ENCODE measurements around the gene PARG.
"Not testable (repeated sequence)": the region's sequence is repeated elsewhere in the genome, so short reads cannot be mapped to it uniquely, and the experiment has no call there.

PARG gene

GRCh38 chr10:49941447-49942338 is at the start of gene PARG, which contains the start of gene TIMM23B:
Gene PARG (minus strand): TSS chr10:49942027. CDS start chr10:49941725, 302 bp downstream.
Gene TIMM23B (plus strand): TSS chr10:49942053. CDS start chr10:49942195, 142 bp downstream.
- peak; percentile 83 for DNase-seq

DNA sequence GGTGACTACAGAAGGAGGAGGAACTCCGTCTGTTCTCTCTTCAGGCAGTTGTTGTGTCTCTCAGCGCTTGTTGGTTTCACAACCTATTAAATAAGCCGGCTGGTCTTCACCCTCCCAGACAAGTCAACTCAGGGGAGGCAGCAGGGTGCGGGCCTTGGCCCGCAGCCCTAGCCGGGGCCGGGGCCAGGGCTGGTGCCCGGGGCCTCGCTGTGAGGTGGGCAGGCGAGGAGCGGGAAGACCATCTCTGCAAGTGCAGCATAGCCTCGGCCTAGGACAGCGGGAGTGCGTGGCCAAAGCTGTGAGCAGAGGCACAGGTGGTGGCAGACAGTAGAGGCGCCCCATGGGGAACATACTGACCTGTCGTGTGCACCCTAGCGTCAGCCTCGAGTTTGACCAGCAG is 46.5 kb upstream of the PARG start, which contains the start of gene AGAP6:
Gene AGAP6 (plus strand): TSS at position 31 of the 400 bp plus-strand sequence. CDS start 310 bp downstream, at position 341.
- not testable (repeated sequence) for DNase-seq

DNA sequence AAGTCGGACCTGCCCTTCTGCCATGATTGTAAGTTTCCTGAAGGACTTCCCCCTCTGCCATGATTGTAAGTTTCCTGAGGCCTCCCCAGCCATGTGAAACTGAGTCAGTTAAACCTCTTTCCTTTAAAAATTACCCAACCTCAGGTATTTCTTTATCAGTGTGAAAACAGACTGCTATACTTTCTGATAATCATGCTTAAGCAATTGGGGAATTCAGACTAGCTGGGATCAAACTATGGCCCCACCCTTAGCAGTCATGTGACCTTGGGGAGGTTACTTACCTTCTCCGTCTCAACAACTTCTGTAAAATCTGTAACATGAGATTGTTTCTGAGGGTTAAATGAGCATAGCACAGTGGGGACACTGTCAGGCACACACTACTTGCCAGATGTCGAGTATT is 45.4 kb upstream of the PARG start:
- not testable (repeated sequence) for DNase-seq

DNA sequence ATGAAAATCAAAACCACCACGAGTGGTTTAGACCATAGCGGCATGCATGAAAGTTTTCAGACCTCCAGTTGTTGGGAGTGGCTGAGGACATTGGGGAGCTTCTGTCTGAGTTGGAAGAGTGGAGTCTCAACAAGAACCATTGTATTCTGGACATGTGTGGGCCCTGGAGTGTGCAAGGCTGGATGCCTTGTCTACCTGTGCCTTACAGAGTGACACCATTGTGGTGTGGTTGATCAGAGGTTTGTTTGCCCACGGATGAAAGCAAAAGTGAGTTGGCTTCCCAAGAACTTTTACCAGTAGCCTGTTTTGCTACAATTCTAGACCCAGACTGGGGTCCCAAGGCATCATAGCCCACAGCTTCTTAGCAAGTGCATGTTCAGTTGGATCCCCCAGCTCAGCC is 35.9 kb upstream of the PARG start:
- not testable (repeated sequence) for DNase-seq

DNA sequence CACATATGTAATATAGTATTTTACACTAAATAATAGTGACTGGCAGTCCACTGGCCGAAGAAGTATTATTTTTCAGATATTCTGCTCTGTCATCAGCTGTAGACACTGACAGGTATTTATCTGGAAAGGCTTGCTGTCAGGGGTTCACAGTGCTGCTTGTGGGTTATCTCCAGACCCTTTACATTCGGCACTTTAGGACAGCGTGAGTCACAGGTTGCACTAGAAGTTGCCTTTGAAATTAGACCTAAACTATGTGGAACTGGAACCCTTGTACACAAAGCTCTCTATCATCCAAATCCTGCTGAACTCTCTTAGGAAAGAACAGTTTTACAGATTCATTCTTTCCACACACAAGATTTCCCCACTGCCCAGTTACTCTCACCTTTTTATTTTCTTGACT is 30.3 kb upstream of the PARG start:
- not testable (repeated sequence) for DNase-seq

DNA sequence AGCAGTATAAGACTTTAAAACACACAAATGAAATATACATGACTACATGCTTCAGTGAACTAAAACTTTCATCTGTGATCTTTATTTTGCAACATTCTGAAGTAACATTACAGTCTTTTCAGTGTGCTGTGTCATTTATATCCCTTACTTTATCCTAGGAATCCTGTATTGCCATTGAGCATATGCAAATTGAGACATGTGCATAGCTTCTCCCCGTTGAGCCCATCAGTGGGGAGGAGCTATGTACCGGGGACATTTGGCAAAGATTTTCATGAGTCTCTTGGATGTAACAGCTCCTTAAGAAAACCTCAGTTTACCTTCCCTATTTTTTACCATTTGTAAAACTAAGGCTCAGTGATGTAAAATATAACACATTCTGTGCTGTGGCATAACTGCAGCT is 29.6 kb upstream of the PARG start:
- not testable (repeated sequence) for DNase-seq

DNA sequence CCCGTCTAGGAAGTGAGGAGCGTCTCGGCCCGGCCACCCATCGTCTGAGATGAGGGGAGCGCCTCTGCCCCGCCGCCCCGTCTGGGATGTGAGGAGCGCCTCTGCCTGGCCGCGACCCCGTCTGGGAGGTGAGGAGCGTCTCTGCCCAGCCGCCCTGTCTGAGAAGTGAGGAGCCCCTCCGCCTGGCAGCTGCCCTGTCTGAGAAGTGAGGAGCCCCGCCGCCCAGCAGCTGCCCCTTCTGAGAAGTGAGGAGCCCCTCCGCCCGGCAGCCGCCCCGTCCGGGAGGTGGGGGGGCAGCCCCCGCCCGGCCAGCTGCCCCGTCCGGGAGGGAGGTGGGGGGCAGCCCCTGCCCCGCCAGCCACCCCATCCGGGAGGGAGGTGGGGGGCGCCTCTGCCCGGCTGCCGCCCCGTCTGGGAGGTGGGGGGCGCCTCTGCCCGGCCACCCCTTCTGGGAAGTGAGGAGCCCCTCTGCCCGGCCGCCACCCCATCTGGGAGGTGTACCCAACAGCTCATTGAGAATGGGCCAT is 28.6 kb upstream of the PARG start:
- DNase-seq: not testable (repeated sequence)

GRCh38 chr10:49953122-49953521 is 11.3 kb upstream of the PARG start:
- not testable (repeated sequence) for DNase-seq

- not testable (repeated sequence) for DNase-seq
Measured at GRCh38 chr10:49952006-49952405, 10.2 kb upstream of the PARG start.

GRCh38 chr10:49948737-49949136 is 6.9 kb upstream of the PARG start:
- DNase-seq: not testable (repeated sequence)

- DNase-seq: not testable (repeated sequence)
Measured at GRCh38 chr10:49948142-49948541, 6.3 kb upstream of the PARG start.

GRCh38 chr10:49943607-49944006 is 1.8 kb upstream of the PARG start:
- not testable (repeated sequence) for DNase-seq

DNA sequence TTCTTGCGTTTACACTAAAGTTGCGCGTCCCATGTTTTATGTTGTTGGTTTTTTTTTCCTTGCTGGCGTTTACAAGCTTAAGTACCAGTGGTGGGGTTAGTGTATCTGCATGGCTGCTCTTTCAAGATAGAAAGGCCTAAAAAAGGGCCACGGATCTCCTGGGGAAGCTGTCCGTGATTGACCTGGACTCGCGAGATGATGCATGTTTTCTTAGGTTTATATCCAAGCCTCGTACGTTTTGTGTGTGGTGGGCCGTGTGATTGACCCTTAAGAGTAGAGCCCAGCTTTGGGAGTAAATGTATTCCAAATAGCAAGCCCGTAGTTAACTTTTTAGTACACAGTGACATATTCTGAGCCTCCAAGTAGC is 495 bp upstream of the PARG start:
- DNase-seq: not testable (repeated sequence)

DNA sequence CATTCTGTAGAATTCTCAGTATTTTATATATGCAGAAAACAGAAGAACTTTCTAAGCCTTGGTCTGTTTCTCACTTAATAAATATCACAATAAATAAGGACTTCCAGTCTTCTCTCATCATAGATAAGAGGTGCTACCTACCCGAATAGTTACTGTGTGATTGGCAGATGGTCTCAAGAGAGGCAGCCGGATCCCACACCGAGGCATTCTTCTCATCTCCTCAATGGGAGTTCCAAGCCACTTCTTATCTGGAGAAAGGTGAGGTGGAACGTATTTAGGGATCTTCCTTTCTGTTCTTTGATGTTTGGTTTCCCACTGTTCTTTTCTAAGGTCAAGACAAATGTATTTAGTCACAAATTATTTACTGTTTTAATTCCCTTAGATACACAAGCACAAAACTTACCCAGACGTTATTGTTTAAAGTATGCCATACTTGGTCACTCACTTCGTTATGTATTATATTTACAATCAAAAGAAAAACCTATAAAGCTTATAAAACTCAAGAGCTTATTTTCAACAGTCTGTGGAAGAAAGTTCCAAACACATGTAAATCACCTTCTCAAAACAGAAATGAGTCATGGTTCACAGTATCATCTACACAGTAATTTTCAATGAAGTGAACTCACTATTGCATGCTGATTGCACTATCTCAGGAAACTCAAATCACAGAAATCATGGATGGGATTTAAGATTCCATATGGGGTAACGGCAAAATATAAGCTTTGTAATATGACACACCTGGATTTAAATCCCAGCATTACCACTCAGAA is 9.7 kb downstream of the PARG start:
- DNase-seq: not testable (repeated sequence)

DNA sequence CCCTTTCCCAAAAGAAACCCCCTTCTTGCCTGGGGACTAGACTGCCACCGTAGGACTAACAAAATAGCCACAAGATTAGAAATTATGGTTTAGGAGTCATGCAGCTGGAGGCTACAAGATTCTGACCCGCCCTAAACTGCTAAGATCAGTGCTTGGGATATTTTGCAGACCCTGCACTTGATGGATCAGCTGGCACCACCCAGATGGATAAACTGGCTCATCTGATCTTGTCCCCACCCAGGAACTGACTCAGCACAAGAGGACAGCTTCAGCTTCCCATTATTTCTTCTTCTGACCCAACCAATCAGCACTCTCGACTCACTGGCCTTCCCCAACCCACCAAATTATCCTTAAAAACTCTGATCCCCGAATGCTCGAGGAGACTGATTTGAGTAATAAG is 10.6 kb downstream of the PARG start:
- not testable (repeated sequence) for DNase-seq

- not testable (repeated sequence) for DNase-seq
Measured at GRCh38 chr10:49923572-49923971, 18.3 kb downstream of the PARG start.

GRCh38 chr10:49922041-49922440 is 19.8 kb downstream of the PARG start:
- DNase-seq: not testable (repeated sequence)

DNA sequence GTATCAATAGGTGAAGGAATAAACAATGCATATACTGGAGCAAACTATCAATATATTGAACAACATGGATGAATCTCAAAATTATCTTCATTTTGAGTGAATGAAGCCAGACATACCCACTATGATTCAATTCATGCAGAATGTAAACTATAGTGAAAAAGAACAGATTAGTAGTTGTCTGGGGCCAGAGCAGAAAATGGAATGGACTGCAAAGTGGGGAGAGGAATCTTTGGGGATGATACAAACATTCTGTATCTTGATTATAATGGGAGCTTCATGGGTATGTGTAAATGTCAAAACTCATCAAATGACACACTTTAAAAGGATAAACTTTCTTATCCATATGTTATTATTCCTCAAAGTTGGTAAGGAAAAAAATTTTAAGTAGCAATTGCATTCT is 23.9 kb downstream of the PARG start:
- DNase-seq: not testable (repeated sequence)

GRCh38 chr10:49916451-49916850 is 25.4 kb downstream of the PARG start:
- DNase-seq: not testable (repeated sequence)

GRCh38 chr10:49910295-49910694 is 31.5 kb downstream of the PARG start:
- not testable (repeated sequence) for DNase-seq

GRCh38 chr10:49908290-49909080 is 33.3 kb downstream of the PARG start:
- not testable (repeated sequence) for DNase-seq

DNA sequence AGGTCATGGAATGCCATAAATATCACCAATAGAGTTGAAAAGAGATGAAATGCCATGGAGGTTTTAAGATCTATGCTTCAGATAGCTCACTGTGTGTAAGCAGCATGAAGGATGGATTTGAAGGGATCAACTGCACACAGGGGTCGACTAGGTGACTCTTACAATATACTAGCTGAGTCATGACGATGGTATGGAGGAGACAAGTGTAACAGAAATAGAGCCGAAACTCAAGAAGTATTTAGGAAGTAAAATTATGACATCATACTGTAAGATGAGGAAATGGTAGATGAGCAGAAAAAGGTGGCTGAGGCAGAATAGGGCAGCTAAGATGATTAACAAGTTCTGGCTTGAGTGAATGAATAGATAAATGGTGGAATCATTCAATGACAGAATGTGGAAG is 38.0 kb downstream of the PARG start:
- not testable (repeated sequence) for DNase-seq
